Activated B cell treated with CpG ODN at 0.5 μM for 24 hours (primary cell): ENCODE data around the gene STAT4. TPM values are rescaled to one million over a fixed set of nuclear protein-coding genes. Genes with fewer than 3 reads are reported as not detected.

ENCODE experiments used
- ATAC-seq: fragments of 200-7000 bp; cut with Tn5 transposase; one replicate; pipeline ENCODE4 v1.10.0; 2021; ENCODE audit warnings: low read depth, mild to moderate bottlenecking, moderate library complexity
- CTCF ChIA-PET: fragments of 350-600 bp; sonication (Branson Sonifier 250); formaldehyde crosslinking; loops from one replicate; lab custom pipeline; 2021; ENCODE audit warnings: antibody characterized with exemption; lab: Charles Lee
- POLR2A ChIA-PET: fragments of 350-600 bp; sonication (Branson Sonifier 250); formaldehyde crosslinking; loops from one replicate; lab custom pipeline; 2021; ENCODE audit warnings: antibody characterized with exemption; lab: Charles Lee
- DNase-seq: peaks from one replicate; pipeline ENCODE4 v3.0.0; 2022
- H3K27ac Mint-ChIP-seq: one replicate; pipeline ENCODE4 v1.8.0; 2020; ENCODE audit warnings: mixed read lengths
- H3K27me3 Mint-ChIP-seq: one replicate; pipeline ENCODE4 v1.8.0; 2021; ENCODE audit warnings: mixed read lengths
- H3K36me3 Mint-ChIP-seq: one replicate; pipeline ENCODE4 v1.8.0; 2021; ENCODE audit warnings: low read depth, mixed read lengths
- H3K4me1 Mint-ChIP-seq: one replicate; pipeline ENCODE4 v1.8.0; 2021; ENCODE audit warnings: mixed read lengths
- H3K4me3 Mint-ChIP-seq: one replicate; pipeline ENCODE4 v1.8.0; 2020; ENCODE audit warnings: mild to moderate bottlenecking, mixed read lengths
- H3K9me3 Mint-ChIP-seq: one replicate; pipeline ENCODE4 v1.8.0; 2020; ENCODE audit warnings: mixed read lengths
- intact Hi-C: fragments of 100-400 bp; cut with micrococcal nuclease; formaldehyde crosslinking; loops from one replicate; pipeline ENCODE4 v1.15.1; 2024
- total RNA-seq: library from RNA; stranded (reverse); gene quantifications from 2 replicates; pipeline ENCODE4 v1.2.3, GENCODE V29; 2022
- TF ChIP-seq, protein P1 (sequence below): fragments of 200-600 bp; IDR thresholded peaks from one replicate; pipeline ENCODE4 v1.8.0; 2022; ENCODE audit warnings: antibody characterized with exemption, mild to moderate bottlenecking

The STAT4 gene
- total RNA-seq, 1 donor from 2014 or later = 16.5 TPM

GRCh38 chr2:191127235-191127634, 23.6 kb downstream of the STAT4 start:
- intact Hi-C loops = no loop called here
- Mint-ChIP-seq H3K36me3 (no peaks in the 10 kb centered on the region), H3K9me3 (no peaks in the 10 kb centered on the region), H3K4me3 (no peak overlapping the region), H3K27me3 (peaks cover 3% of the 10 kb centered on the region), H3K27ac (no peak overlapping the region), H3K4me1 (no peaks in the 10 kb centered on the region)
- TF ChIP-seq, protein P1, sequence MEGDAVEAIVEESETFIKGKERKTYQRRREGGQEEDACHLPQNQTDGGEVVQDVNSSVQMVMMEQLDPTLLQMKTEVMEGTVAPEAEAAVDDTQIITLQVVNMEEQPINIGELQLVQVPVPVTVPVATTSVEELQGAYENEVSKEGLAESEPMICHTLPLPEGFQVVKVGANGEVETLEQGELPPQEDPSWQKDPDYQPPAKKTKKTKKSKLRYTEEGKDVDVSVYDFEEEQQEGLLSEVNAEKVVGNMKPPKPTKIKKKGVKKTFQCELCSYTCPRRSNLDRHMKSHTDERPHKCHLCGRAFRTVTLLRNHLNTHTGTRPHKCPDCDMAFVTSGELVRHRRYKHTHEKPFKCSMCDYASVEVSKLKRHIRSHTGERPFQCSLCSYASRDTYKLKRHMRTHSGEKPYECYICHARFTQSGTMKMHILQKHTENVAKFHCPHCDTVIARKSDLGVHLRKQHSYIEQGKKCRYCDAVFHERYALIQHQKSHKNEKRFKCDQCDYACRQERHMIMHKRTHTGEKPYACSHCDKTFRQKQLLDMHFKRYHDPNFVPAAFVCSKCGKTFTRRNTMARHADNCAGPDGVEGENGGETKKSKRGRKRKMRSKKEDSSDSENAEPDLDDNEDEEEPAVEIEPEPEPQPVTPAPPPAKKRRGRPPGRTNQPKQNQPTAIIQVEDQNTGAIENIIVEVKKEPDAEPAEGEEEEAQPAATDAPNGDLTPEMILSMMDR = no peak
- ChIA-PET POLR2A (no interaction called here), CTCF (no interaction called here)
- ATAC-seq (no peak), DNase-seq (no peak)

DNA sequence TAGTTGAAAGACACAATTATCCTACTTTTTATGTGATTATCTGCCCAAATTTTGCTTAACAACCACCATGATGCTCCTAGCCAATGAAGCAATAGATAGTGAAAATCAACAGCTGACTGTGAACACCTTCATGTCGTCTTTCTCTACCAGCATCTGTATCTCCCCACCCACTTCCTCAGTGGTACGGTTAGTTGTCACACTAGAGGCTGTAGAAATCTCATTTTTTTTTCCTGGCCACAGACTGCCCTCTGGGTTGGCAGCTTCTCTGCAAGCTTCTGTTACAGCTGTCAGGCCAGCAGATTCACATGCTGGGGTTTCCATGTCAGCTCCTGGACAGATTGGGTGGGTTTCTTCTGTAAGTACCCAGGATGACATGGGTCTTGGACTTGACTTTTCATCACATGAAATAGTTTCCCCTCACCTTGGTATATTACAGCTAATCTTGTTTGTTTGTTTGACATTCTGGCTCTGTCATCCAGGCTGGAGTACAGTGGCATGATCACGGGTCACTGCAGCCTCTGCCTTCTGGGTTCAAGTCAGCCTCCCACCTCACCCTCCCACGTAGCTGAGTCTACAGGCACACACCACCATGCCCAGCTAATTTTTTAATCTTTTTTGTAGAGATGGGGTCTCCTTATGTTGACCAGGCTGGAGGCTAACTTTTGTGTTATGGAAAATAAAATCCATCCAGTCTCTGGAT, 24.3 kb downstream of the STAT4 start:
- no peak overlapping the region for H3K27ac Mint-ChIP-seq
- H3K9me3 Mint-ChIP-seq = no peaks in the 10 kb centered on the region
- intact Hi-C loops = no loop called here
- no peaks in the 10 kb centered on the region for H3K4me1 Mint-ChIP-seq
- TF ChIP-seq, protein P1 = no peak
- no peak overlapping the region for H3K4me3 Mint-ChIP-seq
- POLR2A ChIA-PET = no interaction called here
- ATAC-seq (no peak), DNase-seq (no peak)
- H3K27me3 Mint-ChIP-seq = peaks cover 3% of the 10 kb centered on the region
- CTCF ChIA-PET = no interaction called here
- H3K36me3 Mint-ChIP-seq = no peaks in the 10 kb centered on the region

DNA sequence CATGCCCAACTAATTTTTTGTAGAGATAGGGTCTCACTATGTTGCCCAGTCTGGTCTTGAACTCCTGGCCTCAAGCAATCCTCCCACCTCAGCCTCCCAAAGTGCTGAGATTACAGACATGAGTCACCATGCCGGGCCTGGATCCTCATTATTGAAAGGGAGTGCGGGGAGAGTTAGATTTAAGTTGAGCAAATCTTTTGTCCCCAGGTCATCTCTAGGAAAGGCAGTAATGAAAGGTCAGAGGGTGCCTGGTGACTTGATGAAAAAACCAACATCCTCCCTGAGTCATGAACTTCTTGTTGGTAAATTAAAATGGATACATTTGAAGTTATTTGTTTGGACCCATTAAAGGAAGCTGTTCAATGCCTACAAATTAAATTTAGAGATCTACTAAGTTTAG, 25.1 kb downstream of the STAT4 start:
- Mint-ChIP-seq H3K4me1 (no peaks in the 10 kb centered on the region), H3K27me3 (peaks cover 3% of the 10 kb centered on the region), H3K27ac (no peak overlapping the region), H3K36me3 (no peaks in the 10 kb centered on the region), H3K4me3 (no peak overlapping the region), H3K9me3 (no peaks in the 10 kb centered on the region)
- ChIA-PET POLR2A (no interaction called here), CTCF (no interaction called here)
- intact Hi-C loops = no loop called here
- TF ChIP-seq, protein P1 = no peak
- ATAC-seq = no peak
- DNase-seq = no peak

GRCh38 chr2:191122638-191123294, 28.0 kb downstream of the STAT4 start:
- Mint-ChIP-seq H3K9me3 (no peaks in the 10 kb centered on the region), H3K27me3 (no peaks in the 10 kb centered on the region), H3K27ac (no peak overlapping the region), H3K4me1 (no peaks in the 10 kb centered on the region), H3K36me3 (no peaks in the 10 kb centered on the region), H3K4me3 (no peak overlapping the region)
- TF ChIP-seq, protein P1 = no peak
- ChIA-PET POLR2A (no interaction called here), CTCF (no interaction called here)
- no peak for DNase-seq
- intact Hi-C loops = no loop called here
- ATAC-seq = no peak

DNA sequence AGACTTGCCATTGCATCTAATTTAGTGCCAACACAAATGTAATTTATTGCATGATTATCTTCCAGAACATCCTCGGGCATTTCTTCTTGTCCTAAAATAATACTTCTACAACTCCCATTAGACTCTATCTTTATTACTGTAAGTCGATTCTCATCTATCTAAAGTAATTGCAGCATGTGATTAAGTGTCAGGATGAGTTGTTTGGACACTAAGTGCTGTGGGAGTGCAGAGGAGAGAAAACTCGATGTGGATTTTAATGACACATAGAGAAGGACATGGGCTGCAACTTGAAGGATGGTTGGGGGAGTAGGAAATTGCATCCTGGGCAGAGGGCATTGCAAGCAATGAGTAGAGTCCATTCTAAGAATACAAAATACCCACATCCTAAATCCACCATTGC, 33.5 kb downstream of the STAT4 start:
- H3K27me3 Mint-ChIP-seq = no peaks in the 10 kb centered on the region
- H3K4me3 Mint-ChIP-seq = no peak overlapping the region
- intact Hi-C loops = no loop called here
- no peak for ATAC-seq
- no peak for DNase-seq
- POLR2A ChIA-PET = no interaction called here
- H3K36me3 Mint-ChIP-seq = no peaks in the 10 kb centered on the region
- TF ChIP-seq, protein P1 = no peak
- CTCF ChIA-PET = no interaction called here
- no peaks in the 10 kb centered on the region for H3K9me3 Mint-ChIP-seq
- H3K27ac Mint-ChIP-seq = no peak overlapping the region
- H3K4me1 Mint-ChIP-seq = peaks cover 17% of the 10 kb centered on the region
